A549 treated with CpdA at 1 μM for 4 hours (cell line): Measurements from ENCODE around the gene CLIC3. TPM values are rescaled to one million over a fixed set of nuclear protein-coding genes. Genes with fewer than 3 reads are reported as not detected.

Experiments
- total RNA-seq: library from RNA; stranded (reverse); fragments of 200-300 nt; extraction: Qiagen RNA extraction; gene quantifications from 5 replicates; pipeline ENCODE4 v1.2.3, GENCODE V29; 2022; ENCODE audit warnings: low read depth

Gene CLIC3, protein sequence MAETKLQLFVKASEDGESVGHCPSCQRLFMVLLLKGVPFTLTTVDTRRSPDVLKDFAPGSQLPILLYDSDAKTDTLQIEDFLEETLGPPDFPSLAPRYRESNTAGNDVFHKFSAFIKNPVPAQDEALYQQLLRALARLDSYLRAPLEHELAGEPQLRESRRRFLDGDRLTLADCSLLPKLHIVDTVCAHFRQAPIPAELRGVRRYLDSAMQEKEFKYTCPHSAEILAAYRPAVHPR
- 1.7 to 4.0 TPM (median 3.5 TPM) in 5 replicates for total RNA-seq

DNA sequence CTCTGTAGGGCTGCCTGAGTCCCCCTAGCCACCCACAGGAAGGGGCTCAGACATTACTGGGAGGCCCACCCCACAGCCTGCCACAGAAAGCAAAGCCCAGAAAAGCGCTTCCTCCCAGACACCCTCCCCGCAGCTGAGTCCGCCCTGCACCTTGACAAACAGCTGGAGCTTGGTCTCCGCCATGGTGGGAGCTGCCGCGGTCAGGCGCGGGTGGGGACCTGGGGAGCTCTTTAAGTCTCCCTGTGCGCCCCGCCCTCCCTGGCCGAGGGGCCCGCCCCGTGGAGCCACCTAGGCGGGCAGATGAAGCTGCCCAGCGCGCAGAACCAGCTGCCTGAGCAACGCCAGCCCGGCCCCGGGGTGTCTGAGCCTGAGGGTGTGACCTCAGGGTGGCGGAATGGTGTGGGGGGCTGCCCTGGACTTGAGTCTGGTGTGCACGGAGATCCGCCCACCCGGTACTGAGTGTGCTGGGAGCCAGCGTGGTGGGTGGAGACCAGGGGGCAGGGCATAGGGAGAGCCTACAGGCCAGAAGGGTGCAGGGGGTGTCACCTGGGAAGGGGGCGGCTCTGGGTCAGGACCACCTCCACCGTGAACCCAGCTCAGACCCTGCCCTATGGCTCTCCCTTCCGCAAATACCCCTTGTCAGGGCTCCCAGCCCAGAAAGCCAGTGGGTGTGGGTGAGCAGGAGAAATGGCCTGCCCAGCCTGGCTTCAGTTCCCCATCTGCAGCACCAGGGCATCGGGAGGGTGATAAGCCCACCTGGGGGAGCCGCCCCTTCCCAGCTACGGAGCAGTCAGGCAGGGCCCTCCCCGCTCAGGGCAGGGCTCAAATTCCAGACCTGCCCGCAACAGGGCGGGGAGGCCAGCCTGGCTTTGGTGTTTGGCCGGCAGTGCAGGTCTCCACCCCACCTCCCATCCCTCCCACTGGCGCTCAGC lies at the start of gene CLIC3:
CLIC3 (minus strand) TSS at position 208 of the 932 bp plus-strand sequence; CDS start at position 183, 25 bp downstream.

DNA sequence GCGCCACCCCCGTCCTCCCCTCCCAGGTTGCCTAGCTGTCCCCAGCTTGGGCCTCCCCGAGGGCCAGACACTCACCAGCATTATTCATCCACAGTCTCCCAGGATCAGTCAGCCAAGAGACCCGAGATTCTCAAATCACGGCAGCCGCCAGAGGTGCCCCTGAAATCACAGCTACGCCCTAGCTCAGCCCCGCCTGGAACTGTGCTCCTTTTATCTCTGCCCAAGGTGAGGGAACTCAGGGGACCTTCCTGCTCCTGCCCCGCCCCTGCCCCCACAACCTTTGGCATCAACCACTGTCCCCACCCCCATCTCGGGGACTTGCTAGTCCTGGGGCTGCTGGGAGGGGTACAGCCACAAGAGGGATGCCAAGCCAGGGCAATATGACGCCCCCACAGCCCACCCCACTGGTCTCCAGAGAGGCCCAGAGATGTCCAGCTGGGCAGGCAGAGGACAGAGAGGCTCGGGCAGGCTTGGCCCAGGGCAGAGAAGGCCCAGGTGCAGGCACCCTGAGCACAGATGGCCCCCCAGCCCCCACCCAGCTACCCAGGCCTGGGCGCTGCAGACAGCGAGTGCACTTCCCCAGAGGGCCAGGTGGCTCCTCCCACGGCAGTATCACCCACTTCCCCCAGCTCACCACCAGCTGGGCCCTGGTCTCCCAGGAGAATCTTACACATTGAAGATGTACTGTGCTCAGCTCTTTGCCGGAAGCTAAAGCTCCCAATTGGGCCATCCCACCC lies 35.7 kb upstream of the CLIC3 start, which contains the start of gene FUT7:
FUT7 (minus strand) TSS at position 185 of the 737 bp plus-strand sequence; CDS start at position 88, 97 bp downstream.

DNA sequence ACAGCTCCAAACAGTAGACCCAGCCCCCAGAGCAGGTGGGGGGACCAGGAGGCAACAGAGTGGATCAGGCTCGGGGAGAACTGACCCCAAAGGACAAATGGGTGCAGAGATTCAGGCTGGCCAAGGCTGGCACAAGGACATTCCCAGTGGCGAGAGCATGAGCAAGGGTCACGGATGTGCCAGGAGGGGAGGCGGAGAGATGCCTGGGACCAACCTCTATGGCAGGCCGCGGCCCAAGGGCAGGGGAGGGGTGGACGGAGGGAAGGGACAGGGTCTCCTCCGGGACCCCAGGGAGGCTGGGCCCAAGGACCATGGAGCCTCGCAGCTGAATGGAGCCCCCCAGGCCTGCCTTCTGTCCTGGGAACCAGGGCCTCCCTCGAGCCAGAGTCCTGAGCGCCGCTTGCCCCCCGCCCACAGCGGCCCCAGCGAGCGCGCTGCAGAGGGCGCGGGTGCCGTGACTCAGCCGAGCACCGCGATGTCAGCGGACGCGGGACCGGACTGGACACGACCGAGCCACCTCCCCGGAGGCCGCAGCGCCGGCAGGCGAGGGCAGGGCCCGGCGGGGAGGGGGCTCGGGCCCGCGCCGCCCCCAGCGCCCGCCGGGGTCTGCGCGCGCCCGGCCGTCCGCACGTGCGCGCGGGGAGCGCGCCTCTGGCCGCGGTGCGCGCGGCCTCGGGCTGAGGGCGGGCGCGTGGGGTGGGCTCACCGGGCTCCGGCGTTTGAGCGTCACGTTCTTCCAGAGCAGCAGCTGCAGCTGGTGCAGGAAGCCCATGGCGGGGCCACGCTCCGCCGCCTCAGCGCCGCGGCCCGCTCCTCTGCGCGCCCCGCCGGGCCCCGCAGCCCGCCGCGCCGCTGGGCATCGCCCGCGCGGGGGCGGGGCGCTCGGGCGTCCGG lies 31.2 kb upstream of the CLIC3 start, which contains the start of gene ABCA2:
ABCA2 (minus strand) TSS at position 869 of the 894 bp plus-strand sequence; CDS start at position 772, 97 bp downstream.

DNA sequence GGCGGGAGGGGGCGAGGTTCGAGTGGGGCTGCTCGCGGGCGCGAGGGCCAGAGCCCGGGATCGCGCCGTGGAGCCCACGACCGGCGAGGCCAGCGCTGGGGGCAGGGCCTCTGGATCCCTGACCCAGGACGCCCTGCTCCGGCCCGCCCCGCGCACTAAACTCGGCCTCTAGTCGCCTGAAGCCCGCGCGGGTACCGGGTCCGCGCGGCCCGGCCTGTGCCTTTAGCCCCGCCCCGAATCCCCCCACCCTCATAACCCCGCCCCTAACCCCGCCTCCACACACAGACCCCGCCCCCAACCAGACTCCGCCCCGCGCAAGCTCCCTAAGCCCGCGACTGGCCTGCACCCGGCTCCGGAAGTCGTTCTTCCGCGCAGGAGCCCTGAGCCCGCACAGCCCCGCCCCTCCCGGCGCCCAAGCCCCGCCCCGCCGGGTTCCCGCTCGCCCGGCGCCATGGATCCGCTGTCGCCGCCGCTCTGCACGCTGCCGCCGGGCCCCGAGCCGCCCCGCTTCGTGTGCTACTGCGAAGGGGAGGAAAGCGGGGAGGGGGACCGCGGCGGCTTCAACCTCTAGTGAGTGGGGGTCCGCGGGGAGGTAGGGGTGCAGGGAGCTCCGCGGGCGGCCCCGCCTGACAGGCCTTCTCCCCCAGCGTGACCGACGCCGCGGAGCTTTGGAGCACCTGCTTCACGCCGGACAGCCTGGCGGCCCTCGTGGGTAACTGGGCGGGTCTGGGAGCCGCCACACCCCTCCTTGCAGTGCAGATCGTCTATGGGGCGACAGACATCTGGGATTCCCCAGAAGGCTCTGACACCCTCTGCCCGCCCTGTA lies 4.2 kb downstream of the CLIC3 start, which contains the start of gene PAXX:
PAXX (plus strand) TSS at position 430 of the 826 bp plus-strand sequence; CDS start at position 452, 22 bp downstream.

DNA sequence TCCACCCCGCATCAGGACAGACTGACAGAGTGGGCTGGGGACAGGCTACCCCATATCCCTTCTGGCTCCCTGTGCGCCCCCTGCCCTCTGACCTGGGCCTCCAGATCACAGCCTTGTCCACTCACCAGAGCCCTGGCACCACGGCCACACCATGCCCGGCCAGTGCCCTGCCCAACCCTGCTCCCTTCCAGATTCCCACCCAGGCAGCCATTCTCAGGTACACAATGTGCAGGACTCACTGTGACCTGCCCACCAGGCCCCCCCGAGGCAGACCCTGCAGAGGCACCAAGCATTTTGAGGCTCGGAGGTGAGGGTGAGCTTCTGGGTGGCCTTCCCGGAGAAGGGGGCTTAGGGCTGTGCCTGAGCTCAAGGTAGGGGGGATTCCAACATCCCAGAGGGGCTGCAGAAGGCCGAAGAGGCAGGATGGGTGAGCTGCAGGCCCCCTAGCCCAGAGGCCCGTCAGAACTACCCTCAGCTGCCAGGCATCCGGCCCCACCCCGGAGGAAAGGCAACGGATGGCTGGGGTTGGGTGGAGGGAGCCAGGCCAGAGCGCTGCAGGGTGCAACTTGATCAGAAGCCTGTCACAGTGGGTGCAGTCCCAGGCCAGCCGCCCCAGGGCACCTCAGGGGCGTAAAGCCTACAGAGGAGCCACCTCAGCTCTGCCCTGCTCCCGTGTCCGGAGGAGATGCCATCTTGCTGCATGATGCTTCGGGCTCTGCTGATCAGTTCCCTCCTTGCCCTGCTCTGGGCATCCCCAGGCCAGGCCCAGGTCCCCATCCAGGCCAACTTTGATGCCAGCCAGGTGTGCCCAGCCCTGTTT lies 13.9 kb downstream of the CLIC3 start, which contains the start of gene LCNL1:
LCNL1 (plus strand) TSS at position 762 of the 820 bp plus-strand sequence. CDS start 594 bp downstream, outside the sequence.

DNA sequence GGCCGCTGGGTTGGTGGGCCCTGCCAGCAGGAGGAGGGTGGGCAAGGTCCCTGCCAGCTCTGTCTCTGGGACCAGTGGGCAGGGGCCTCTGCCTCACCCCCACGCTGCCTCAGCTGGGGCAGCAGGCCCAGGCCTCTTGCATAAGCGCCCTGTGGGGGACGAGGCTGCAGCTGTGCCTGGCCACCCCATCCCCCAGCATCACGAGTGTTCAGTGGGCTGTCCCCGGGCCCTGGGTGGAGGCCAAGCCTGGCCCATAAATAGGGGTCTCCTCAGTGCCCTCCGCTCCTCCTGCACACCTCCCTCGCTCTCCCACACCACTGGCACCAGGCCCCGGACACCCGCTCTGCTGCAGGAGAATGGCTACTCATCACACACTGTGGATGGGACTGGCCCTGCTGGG lies 19.1 kb downstream of the CLIC3 start, which contains the start of gene PTGDS:
PTGDS (plus strand) TSS at position 282 of the 400 bp plus-strand sequence; CDS start at position 357, 75 bp downstream.

DNA sequence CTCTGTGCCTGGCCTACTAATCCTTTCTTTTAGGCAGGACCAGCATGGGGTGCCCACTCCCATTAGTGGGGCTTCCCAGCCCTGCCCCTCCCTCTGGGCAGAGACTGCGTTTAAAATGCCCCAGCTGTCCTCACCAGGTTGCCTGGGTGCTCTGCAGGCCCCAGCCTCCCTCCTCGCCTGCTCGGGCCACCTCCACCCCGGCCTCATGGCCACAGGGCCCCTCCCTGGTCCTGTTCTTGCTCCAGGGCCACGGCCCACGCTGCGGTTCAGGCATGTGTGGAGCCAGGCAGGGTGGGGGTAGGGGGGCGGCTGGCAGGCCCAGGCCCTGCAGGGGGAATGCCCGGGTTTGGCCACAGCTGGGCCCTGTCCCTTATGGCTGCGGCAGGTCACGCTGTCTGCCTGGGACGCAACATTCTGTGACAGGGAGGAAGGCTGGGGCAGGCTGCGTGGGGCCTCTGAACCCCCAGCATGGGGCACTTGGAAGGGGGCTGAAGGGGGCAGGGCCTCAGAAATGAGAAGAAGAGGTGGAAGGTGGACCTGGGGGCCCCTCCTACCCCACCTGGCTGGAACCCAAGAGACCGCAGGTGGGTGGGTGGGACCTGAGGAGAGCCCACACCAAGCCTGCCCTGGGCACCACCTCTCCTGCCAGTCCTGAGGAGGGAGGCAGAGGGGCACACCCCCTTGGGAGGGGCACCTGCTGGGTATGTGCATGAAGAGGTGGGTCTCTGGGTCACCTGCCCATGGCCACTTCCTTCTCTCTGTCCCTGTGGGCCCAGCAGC lies 44.6 kb downstream of the CLIC3 start, which contains the start of gene LCN12:
LCN12 (plus strand) TSS at position 733 of the 780 bp plus-strand sequence. CDS start 55 bp downstream, outside the sequence.

Other genes with a start within 250 kb of the CLIC3 start
- gene LCN6, start 248.0 kb downstream of the CLIC3 start, total RNA-seq = not detected in 5 replicates
- gene LCN8, start 238.3 kb downstream of the CLIC3 start, total RNA-seq = not detected in 5 replicates
- gene LCN15, start 232.1 kb downstream of the CLIC3 start, total RNA-seq = 0.09 TPM in 1 of 5 replicates, not detected in the others
- 55.2 to 75.9 TPM (median 73.0 TPM) in 5 replicates for gene TMEM141, start 205.2 kb downstream of the CLIC3 start, total RNA-seq
- 0.20 to 0.83 TPM (median 0.45 TPM) in 5 replicates for gene CCDC183, start 200.2 kb downstream of the CLIC3 start, total RNA-seq
- 64.0 to 87.2 TPM (median 78.8 TPM) in 5 replicates for gene RABL6, start 188.6 kb downstream of the CLIC3 start, total RNA-seq
- gene AJM1, start 154.1 kb downstream of the CLIC3 start, total RNA-seq = 3.1 to 4.3 TPM (median 4.0 TPM) in 5 replicates
- 255 to 327 TPM (median 305 TPM) in 5 replicates for gene PHPT1, start 147.2 kb downstream of the CLIC3 start, total RNA-seq
- 1.8 to 5.5 TPM (median 4.6 TPM) in 5 replicates for gene MAMDC4, start 144.2 kb downstream of the CLIC3 start, total RNA-seq
- gene EDF1, start 130.3 kb downstream of the CLIC3 start, total RNA-seq = 418 to 545 TPM (median 475 TPM) in 5 replicates
- 46.3 to 81.8 TPM (median 69.1 TPM) in 5 replicates for gene TRAF2, start 110.1 kb downstream of the CLIC3 start, total RNA-seq
- 61.9 to 101 TPM (median 95.1 TPM) in 5 replicates for gene FBXW5, start 51.8 kb downstream of the CLIC3 start, total RNA-seq
- 0.54 to 1.9 TPM (median 1.2 TPM) in 5 replicates for gene C8G, start 51.3 kb downstream of the CLIC3 start, total RNA-seq
- gene LCN12, start 44.3 kb downstream of the CLIC3 start, total RNA-seq = 0.51 to 2.0 TPM (median 1.1 TPM) in 5 replicates
- gene PTGDS, start 19.1 kb downstream of the CLIC3 start, total RNA-seq = 0.35 to 0.71 TPM (median 0.39 TPM) in 3 of 5 replicates, not detected in the others
- gene LCNL1, start 13.6 kb downstream of the CLIC3 start, total RNA-seq = 0.02 TPM in 1 of 5 replicates, not detected in the others
- 49.2 to 83.7 TPM (median 73.5 TPM) in 5 replicates for gene PAXX, start 4.1 kb downstream of the CLIC3 start, total RNA-seq
- 23.2 to 31.7 TPM (median 25.6 TPM) in 5 replicates for gene ABCA2, start 31.7 kb upstream of the CLIC3 start, total RNA-seq
- 0.05 TPM in 2 of 5 replicates, not detected in the others for gene FUT7, start 35.5 kb upstream of the CLIC3 start, total RNA-seq
- 36.7 to 87.5 TPM (median 78.6 TPM) in 5 replicates for gene NPDC1, start 49.6 kb upstream of the CLIC3 start, total RNA-seq
- gene ENTPD2, start 57.5 kb upstream of the CLIC3 start, total RNA-seq = 0.72 to 1.2 TPM (median 0.76 TPM) in 5 replicates
- 13.9 to 28.6 TPM (median 24.4 TPM) in 5 replicates for gene SAPCD2, start 74.0 kb upstream of the CLIC3 start, total RNA-seq
- 9.7 to 15.4 TPM (median 11.3 TPM) in 5 replicates for gene UAP1L1, start 80.9 kb upstream of the CLIC3 start, total RNA-seq
- gene MAN1B1, start 90.4 kb upstream of the CLIC3 start, total RNA-seq = 41.0 to 54.7 TPM (median 47.7 TPM) in 5 replicates
- gene DPP7, start 118.2 kb upstream of the CLIC3 start, total RNA-seq = 71.6 to 131 TPM (median 112 TPM) in 5 replicates
- 0.31 to 1.0 TPM (median 0.38 TPM) in 5 replicates for gene GRIN1, start 142.6 kb upstream of the CLIC3 start, total RNA-seq
- gene LRRC26, start 173.5 kb upstream of the CLIC3 start, total RNA-seq = 0.48 to 2.1 TPM (median 1.3 TPM) in 5 replicates
- gene TMEM210, start 175.5 kb upstream of the CLIC3 start, total RNA-seq = not detected in 5 replicates
- gene ANAPC2, start 192.0 kb upstream of the CLIC3 start, total RNA-seq = 25.4 to 37.9 TPM (median 36.1 TPM) in 5 replicates
- 88.4 to 157 TPM (median 143 TPM) in 5 replicates for gene SSNA1, start 192.1 kb upstream of the CLIC3 start, total RNA-seq
- 5.6 to 11.1 TPM (median 10.3 TPM) in 5 replicates for gene TPRN, start 204.2 kb upstream of the CLIC3 start, total RNA-seq
- gene TMEM203, start 209.1 kb upstream of the CLIC3 start, total RNA-seq = 32.9 to 47.1 TPM (median 45.3 TPM) in 5 replicates
- 15.2 to 19.1 TPM (median 16.4 TPM) in 5 replicates for gene NDOR1, start 209.1 kb upstream of the CLIC3 start, total RNA-seq
- 1.1 to 2.4 TPM (median 1.9 TPM) in 5 replicates for gene RNF208, start 225.7 kb upstream of the CLIC3 start, total RNA-seq
- 3.3 to 5.0 TPM (median 4.0 TPM) in 5 replicates for gene CYSRT1, start 228.6 kb upstream of the CLIC3 start, total RNA-seq
- gene RNF224, start 230.9 kb upstream of the CLIC3 start, total RNA-seq = 0.10 to 0.24 TPM (median 0.20 TPM) in 5 replicates
- 0.07 to 0.13 TPM (median 0.08 TPM) in 5 replicates for gene SLC34A3, start 234.3 kb upstream of the CLIC3 start, total RNA-seq
- gene TUBB4B, start 244.7 kb upstream of the CLIC3 start, total RNA-seq = 595 to 818 TPM (median 736 TPM) in 5 replicates